Astrocyte of the spinal cord (primary cell): ENCODE measurements around the gene CAP2.
"Not testable (repeated sequence)": the region's sequence is repeated elsewhere in the genome, so short reads cannot be mapped to it uniquely, and the experiment has no call there.

Experiments
- DNase-seq: peaks from one replicate; pipeline ENCODE4 v3.0.0; 2011; ENCODE audit warnings: low read depth, low spot score
- H3K4me3 ChIP-seq: 2 replicates; pipeline ENCODE4 v1.5.1; 2011; ENCODE audit warnings: low read depth, mild to moderate bottlenecking, low read length, moderate library complexity
- in situ Hi-C: cut with HindIII; loops from 2 replicates; pipeline ENCODE4 v1.10.0; 2017; ENCODE audit warnings: low sequenced_read_pairs
- TF ChIP-seq, protein P1 (sequence below): IDR thresholded peaks from 2 replicates; pipeline ENCODE4 v1.5.1; 2012; ENCODE audit warnings: low read depth, mild to moderate bottlenecking, low read length, inconsistent platforms

Gene CAP2

GRCh38 chr6:17583811-17584210, 190.4 kb downstream of the CAP2 start:
- TF ChIP-seq, protein P1, sequence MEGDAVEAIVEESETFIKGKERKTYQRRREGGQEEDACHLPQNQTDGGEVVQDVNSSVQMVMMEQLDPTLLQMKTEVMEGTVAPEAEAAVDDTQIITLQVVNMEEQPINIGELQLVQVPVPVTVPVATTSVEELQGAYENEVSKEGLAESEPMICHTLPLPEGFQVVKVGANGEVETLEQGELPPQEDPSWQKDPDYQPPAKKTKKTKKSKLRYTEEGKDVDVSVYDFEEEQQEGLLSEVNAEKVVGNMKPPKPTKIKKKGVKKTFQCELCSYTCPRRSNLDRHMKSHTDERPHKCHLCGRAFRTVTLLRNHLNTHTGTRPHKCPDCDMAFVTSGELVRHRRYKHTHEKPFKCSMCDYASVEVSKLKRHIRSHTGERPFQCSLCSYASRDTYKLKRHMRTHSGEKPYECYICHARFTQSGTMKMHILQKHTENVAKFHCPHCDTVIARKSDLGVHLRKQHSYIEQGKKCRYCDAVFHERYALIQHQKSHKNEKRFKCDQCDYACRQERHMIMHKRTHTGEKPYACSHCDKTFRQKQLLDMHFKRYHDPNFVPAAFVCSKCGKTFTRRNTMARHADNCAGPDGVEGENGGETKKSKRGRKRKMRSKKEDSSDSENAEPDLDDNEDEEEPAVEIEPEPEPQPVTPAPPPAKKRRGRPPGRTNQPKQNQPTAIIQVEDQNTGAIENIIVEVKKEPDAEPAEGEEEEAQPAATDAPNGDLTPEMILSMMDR = no peak

GRCh38 chr6:17584241-17584803, 190.9 kb downstream of the CAP2 start:
- in situ Hi-C loops = no loop called here
- TF ChIP-seq, protein P1 = peak; percentile 58
- peak; percentile 88 for DNase-seq
- H3K4me3 ChIP-seq = no peak overlapping the region

More at GRCh38 chr6:17583811-17584210, 190.4 kb downstream of the CAP2 start:
- in situ Hi-C loops = no loop called here
- DNase-seq = no peak
- H3K4me3 ChIP-seq = no peak overlapping the region

DNA sequence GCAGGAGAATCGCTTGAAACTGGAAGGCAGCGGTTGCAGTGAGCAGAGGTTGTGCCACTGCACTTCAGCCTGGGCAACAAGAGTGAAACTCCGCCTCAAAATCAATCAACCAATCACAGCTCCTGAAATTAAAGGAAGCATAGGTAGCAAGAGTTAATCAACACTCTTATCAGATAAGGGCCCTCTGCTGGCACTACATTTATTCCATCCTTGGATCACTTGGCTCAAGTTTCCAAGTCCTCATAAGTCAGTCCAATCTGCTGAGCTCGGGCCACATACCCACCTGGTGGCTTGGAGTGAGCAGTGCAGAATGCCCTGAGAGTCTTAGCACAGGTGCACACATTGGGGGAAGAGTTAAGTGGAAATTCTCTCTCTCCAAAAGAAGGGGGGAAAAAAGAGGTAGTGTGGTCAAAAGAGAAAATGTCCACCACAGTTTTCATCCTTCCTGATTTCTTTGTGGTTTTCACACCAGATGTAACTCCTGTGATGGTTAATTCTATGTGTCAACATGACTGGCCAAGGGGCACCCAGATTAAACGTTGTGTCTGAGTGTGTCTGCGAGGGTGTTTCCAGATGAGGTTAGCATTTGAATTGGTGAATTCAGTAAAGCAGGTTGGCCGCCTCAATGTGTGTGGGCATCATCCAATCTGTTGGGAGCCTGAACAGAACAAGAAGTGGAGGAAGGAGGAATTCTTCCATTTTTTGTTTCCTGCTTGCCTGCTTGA, 192.5 kb downstream of the CAP2 start:
- no peak overlapping the region for H3K4me3 ChIP-seq
- in situ Hi-C loops = no loop called here
- TF ChIP-seq, protein P1 = peak; percentile 23
- DNase-seq = no peak

GRCh38 chr6:17586623-17587022, 193.2 kb downstream of the CAP2 start:
- in situ Hi-C loops, H3K4me3 ChIP-seq: not testable (repeated sequence)

GRCh38 chr6:17588011-17588410, 194.6 kb downstream of the CAP2 start:
- DNase-seq = no peak
- H3K4me3 ChIP-seq = no peak overlapping the region
- in situ Hi-C loops = no loop called here
- TF ChIP-seq, protein P1 = no peak

More at GRCh38 chr6:17586623-17587022, 193.2 kb downstream of the CAP2 start:
- not testable (repeated sequence) for DNase-seq

DNA sequence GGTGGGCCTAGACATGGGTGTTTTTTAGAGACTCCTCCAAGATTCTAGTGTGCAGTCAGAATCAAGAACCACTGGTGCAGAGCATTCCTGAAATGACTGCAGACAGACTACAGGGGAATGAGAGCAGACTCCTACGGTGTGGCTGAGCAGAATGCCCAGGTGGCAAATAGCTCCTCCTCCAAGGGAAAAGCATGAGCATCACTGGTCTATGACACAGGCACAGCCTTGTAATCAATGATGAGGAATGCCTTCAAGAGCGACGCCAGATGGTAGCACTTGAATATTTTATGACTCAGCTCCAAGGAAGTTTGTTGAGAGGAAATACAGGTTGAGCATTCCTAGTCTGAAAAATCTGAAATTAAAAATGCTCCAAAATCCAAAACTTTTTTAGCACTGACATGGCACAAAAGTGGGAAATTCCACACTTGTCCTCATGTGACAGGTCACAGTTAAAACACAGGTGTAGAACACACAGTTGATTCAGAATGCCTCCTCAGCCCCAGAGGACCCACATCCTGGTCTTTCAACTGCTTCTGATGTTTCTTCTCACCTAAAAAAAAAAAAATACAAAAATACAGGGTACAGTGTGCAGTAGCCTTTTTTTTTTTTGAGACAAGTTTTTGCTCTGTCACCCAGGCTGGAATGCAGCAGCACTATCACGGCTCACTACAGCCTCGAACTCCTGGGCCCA, 196.2 kb downstream of the CAP2 start:
- in situ Hi-C loops = no loop called here
- DNase-seq = peak; percentile 79

More for the DNA sequence above, 196.2 kb downstream of the CAP2 start:
- TF ChIP-seq, protein P1 = no peak
- H3K4me3 ChIP-seq = no peak overlapping the region
